ENCODE data around the gene LRRC74A. TPM values are rescaled to one million over a fixed set of nuclear protein-coding genes. Genes with fewer than 3 reads are reported as not detected.
A peak's percentile ranks its signal among the peaks of the same experiment; 100 is the strongest.

The LRRC74A gene
- total RNA-seq, result not detected in 2 replicates
- polyA plus RNA-seq (2012), result not detected

DNA sequence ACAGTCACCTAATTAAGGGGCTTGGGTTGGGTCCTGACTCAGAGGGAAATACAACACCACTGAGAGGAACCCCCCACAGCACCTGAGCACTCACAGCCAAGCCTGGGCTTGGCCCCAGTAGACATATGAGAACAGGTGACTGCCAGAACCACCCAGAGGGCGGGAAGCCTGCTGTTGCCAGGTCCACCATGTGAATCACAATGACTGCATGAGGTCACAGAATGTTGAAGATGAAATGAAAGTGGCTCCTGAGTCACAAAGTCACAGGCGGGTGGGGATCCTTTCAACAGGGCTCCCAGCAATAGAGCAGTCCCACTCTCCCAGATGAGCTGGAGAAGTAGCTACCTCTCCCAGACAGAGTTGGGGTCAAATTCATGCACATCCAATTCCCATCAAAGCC, at the start of gene LRRC74A:
Gene LRRC74A, plus strand, starts transcription at position 287 of the 400 bp plus-strand sequence. CDS start 290 bp downstream, outside the sequence.
- peak; percentile 6 for DNase-seq (ENCODE audit: low read depth)

DNA sequence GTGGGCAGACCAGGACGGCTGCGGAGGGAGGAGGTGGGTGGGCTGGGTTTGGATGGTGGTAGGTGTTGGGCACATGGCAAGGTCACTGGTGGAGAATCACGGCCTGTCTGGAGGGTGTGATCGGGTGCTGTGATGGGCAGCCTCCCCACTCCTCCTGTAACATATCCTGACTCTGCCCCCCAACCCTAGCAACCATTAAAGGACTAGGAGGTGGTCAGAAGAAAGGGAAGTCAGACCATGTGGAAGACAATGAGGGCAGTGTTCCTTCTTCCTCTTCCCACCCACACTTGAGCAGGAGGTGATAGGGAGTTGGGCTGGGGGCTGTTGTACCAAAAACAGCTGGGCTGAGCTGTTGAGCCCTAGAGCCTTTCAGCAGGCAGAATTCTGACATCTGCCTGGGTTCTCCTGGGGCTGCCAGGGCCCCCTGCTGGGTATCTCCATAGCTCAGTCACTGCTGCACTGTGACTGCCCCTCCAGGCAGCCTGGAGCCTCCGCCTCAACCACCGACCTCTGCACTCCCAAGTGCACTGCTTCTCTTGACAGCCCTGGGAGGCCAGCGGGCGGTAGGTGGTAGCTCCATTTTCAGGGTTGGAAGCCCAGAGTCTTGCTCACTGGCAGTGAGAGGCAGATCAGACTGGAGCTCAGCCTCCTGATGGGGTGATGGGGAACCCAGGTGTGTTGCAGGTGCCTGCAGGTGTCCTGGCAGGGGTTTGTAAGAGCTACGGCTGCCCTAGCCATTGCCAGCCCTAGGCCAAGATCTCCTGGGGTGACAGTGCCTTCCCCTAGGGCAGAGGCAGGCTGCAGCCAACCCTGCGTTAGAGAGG, 49.6 kb upstream of the LRRC74A start:
- DNase-seq (ENCODE audit: low read depth), result no peak

DNA sequence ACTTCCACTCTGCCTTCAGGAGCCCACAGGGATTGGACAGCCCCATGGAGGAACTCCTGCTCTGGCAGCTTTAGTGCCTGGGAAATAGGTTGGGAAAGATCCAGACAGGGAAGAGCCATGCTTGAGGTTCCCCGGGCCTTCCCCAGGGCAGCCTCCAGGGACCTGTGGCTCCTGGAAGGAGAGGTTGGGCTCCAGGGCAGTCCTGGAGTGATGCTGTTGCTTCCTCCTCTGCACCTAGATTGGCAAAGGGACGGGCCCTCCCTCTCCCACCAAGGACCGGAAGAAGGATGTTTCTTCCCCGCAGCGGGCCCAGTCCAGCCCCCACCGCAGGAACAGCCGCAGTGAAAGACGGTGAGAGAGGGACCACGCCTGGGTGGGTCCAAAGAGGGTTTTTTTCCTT, 48.5 kb upstream of the LRRC74A start:
- no peak for DNase-seq (ENCODE audit: low read depth)

GRCh38 chr14:76778546-76779215, 47.5 kb upstream of the LRRC74A start:
- no peak for DNase-seq (ENCODE audit: low read depth)

- DNase-seq (ENCODE audit: low read depth), result no peak
Measured at GRCh38 chr14:76779221-76780057, 46.8 kb upstream of the LRRC74A start.

DNA sequence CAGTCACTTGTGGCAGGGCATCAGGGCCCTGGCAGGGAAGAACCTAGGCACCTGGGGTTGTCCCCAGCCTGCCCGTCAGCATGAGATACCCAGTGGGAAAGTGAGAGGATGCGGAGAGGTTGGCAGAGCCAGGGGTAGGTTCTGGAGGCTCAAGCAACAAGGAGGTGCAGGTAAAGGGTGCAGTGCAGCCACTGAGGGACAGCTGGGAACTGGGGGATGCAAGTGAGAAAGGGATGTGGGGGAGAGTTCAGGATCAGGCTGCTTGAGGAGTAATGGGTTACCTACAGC, 46.2 kb upstream of the LRRC74A start:
- no peak for DNase-seq (ENCODE audit: low read depth)

GRCh38 chr14:76780360-76780759, 45.8 kb upstream of the LRRC74A start:
- no peak for DNase-seq (ENCODE audit: low read depth)

DNA sequence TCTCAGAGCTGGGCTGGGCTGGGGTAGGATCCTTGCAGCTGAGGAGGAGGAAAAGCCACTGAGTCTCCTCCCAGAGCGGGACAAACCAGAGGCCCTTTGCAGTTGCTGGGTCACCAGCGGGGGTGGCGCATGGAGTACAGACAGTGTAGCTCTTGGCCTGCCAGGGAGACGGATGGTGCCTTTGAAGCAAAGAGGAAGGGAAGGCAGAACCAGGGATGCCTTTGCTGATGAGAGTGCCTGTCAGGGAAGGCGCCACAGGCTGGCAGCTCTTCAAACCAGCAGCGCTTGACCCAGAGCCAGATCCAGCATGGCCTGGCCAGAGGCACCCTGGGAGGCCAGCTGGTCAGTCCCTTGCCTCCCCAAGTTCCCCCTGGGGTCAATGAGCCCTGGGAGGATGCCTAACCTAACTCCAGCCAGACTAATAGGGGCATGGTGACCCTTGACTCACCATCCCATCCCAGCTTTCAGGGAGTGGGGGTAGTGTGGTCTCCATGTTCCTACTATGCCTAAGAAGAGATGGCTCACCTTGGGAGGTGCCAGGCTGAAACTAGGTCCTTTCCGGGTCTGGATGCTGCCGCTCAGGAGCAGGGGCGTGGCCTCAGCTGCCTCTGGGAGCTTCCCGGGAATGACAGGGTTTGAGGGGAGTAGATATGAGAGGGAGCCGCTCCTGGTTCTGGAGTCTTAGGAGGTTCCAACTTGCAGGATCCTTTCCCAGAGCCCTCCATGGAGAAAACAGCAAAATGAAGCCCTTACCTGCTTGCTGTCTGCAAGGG, 45.1 kb upstream of the LRRC74A start:
- DNase-seq (ENCODE audit: low read depth), result peak; percentile 55

DNA sequence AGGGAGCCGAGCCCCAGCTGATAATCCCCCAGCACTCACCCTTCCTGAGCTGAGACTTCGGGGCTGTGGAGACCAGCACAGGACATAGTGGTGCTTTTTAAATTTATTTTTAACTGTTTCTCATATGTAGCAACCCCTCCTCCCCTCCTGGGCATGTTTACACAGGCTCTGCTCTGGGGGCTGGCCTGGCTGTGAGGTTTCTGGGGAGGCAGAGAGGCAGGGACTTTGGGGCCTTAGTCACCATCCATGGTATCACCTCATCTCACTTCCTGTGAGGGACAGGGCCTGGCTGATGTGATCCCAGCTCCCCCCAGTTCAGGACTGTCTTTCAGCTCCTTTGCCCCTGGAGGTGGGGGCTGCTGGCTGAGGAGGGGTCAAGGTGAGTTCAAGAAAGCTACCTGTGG, 44.6 kb upstream of the LRRC74A start:
- no peak for DNase-seq (ENCODE audit: low read depth)

GRCh38 chr14:76782115-76782884, 43.9 kb upstream of the LRRC74A start:
- DNase-seq (ENCODE audit: low read depth), result no peak

DNA sequence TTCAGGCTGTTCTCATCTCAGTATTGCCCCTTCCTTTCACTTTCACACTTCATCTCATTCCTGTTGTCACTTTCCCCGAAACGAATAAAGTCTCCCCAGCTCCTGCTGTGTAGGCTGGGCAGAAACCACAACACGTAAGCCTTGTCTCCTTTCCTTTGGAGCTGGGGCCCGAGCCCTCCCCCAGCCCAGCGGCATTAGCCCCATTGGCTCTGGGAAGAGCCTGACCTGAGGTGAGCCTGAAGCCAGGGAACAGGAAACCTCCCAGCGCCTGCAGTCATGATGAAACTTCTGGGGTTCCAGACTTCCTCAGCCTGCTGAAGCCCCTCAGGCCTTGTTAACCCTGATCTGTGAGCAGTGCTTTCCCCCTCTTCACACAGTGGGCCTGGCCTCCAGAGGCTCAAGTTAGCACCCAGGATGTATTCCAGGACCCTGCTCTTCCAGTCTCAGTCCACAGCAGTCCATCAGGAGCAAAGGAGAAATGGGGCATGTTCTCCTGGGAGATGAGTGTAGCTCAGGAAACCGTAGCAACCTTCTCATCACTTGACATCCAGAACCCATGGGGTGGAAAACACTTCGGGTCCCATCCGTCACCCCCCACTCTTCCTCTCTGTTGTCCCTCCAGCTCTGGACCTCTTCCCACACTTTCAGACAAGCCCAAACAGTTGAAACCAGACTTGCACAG, 43.2 kb upstream of the LRRC74A start:
- no peak for DNase-seq (ENCODE audit: low read depth)

GRCh38 chr14:76784266-76784874, 41.8 kb upstream of the LRRC74A start:
- DNase-seq (ENCODE audit: low read depth), result no peak

DNA sequence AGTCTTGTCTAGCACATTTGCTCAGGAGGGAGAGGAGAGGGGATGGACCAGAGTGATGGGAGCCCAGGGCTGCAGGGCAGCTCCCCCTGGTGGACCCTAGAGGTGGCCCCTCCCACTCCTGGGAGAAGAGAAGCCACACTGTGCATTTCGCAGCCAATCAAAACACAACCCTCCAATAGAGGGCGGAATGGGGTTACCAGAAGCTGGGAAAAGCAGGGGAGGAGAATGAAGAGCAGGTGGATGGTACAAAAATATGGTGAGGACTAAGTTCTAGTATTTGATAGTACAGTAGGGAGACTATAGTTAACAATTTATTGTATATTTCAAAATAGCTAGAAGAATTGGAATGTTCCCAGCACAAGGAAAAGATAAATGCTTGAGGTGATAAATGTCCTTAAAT, 41.3 kb upstream of the LRRC74A start:
- DNase-seq (ENCODE audit: low read depth), result peak; percentile 87

DNA sequence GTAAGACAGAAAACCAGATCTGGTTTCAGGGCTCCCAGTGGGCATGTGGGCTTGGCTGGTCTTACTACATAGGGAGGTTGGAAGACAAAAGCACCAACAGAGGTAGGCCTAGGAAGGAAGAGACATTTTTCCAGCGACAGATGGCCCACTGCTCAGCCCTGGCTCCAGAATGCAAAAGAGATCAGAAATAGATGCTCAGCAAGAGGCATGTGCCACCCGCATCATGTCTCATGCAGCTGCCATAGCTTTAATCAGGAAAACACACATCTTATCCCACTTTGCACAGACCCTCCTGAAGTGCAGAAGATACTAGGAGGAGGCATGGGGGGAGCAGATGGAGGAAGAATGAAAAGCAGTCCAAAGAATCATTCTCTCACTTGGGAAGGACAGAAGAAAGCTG, 39.6 kb upstream of the LRRC74A start:
- DNase-seq (ENCODE audit: low read depth), result no peak

- DNase-seq (ENCODE audit: low read depth), result no peak
Measured at GRCh38 chr14:76792422-76792821, 33.8 kb upstream of the LRRC74A start.

- DNase-seq (ENCODE audit: low read depth), result no peak
Measured at GRCh38 chr14:76793324-76793723, 32.9 kb upstream of the LRRC74A start.

DNA sequence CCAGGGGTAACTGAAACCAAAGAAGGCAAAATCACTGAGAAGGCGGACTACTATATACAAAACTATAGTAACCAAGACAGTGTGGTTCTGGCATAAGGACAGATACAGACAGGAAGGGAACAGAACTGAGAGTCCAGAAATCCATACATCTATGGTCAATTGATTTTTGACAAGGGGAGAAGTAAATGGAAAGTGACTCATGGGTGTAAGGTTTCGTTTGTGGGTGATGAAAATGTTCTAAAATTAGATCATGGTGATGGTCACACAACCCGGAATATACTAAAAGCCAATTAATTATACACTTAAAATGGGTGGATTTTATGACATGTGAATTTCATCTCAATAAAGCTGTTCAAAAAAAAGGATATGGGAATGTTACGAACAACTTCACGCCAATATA, 32.3 kb upstream of the LRRC74A start:
- peak; percentile 44 for DNase-seq (ENCODE audit: low read depth)

- no peak for DNase-seq (ENCODE audit: low read depth)
Measured at GRCh38 chr14:76806446-76806845, 19.8 kb upstream of the LRRC74A start.

DNA sequence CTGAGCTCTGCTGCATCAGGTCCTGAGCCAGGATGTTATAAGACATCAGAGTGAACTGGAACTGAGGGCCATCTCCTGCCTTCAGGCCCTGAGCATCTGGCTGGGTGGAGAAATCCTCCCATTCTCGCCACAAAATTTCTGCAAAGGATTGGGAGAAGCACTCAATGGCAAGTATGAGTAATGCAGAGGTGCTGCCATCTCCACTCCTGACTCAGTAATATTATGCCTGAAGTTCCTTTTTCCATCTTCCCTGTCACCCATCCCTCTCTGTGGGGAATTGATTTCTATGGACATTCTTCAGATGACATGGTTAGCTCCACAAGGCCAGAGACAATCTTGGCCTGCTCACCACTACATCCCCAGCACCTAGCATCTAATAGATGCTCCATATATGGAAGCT, 18.2 kb upstream of the LRRC74A start:
- DNase-seq (ENCODE audit: low read depth), result no peak

All from myocyte (in vitro differentiated cells).